Fibroblast of pulmonary artery (primary cell): ENCODE results near the gene GCC1.
"Not testable (repeated sequence)": the region's sequence is repeated elsewhere in the genome, so short reads cannot be mapped to it uniquely, and the experiment has no call there.

Experiments
- DNase-seq: peaks from one replicate; pipeline ENCODE4 v3.0.0-alpha.2; 2010; ENCODE audit warnings: low read depth
- H3K4me3 ChIP-seq: replicated peaks from 2 replicates; pipeline ENCODE4 v1.5.1; 2011; ENCODE audit warnings: low read depth, mild to moderate bottlenecking, control low read depth, low read length, moderate library complexity
- CTCF ChIP-seq: IDR thresholded peaks from 2 replicates; pipeline ENCODE4 v1.5.1; 2011; ENCODE audit warnings: mild to moderate bottlenecking, control low read depth, low read length, inconsistent platforms; ENCODE audit errors: missing control alignments

GCC1 gene

DNA sequence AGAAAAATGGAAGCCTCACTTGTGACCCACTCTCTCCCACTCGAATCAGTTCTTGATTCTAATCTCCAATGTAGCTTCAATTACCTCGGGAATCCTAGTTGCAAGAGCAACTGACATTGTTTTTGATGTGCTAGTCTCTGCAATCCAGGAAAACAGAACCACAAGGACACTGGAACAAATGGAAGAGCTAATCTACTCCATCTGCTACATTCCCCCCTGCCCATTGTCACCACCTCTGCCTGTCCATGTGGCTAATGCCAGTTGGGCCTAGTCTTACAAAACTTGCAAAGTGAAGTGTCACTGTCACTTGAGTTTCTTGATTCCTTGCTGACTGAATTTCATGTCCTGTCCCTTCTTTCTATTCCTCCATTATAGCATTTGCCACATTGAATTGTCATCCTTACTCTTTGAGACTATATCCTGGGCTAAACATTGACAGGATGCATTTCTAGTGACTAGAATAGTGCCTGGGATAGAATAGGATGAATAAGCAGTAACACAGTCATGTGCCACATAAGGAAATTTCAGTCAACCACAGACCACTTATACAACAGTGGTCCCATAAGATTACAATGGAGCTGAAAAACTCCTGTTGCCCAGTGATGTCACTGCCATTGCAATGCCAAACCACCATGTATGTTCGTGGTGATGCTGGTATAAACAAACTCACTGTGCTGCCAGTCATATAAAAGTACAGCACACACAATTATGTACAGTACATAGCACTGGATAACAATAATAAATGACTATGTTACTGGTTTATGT lies 13.5 kb downstream of the GCC1 start:
- H3K4me3 ChIP-seq: no peak overlapping the region
- DNase-seq: no peak
- no peak for TF ChIP-seq CTCF

GRCh38 chr7:127568034-127568433 lies 17.4 kb downstream of the GCC1 start:
- H3K4me3 ChIP-seq, DNase-seq: not testable (repeated sequence)

GRCh38 chr7:127566242-127566641 lies 19.2 kb downstream of the GCC1 start:
- no peak for TF ChIP-seq CTCF
- no peak for DNase-seq
- H3K4me3 ChIP-seq: no peak overlapping the region

GRCh38 chr7:127557803-127558202 lies 27.6 kb downstream of the GCC1 start:
- no peak overlapping the region for H3K4me3 ChIP-seq
- no peak for DNase-seq
- TF ChIP-seq CTCF: no peak

GRCh38 chr7:127556404-127556803 lies 29.0 kb downstream of the GCC1 start:
- DNase-seq: no peak
- no peak for TF ChIP-seq CTCF
- H3K4me3 ChIP-seq: no peak overlapping the region

- no peak for TF ChIP-seq CTCF
- no peak for DNase-seq
- H3K4me3 ChIP-seq: no peak overlapping the region
These were observed 33.5 kb downstream of the GCC1 start for GRCh38 chr7:127551941-127552340.

- no peak for DNase-seq
- peak; percentile 24 for TF ChIP-seq CTCF
These were observed 35.1 kb downstream of the GCC1 start for GRCh38 chr7:127550247-127550646.

More at GRCh38 chr7:127550247-127550646, 35.1 kb downstream of the GCC1 start:
- no peak overlapping the region for H3K4me3 ChIP-seq
